HEK293 (cell line): ENCODE results near the gene ZFAND2B.

ENCODE experiments used
- BCL11A ChIP-seq: fragments of 450-650 bp; formaldehyde crosslinking; IDR thresholded peaks from 2 replicates; pipeline ENCODE4 v1.5.1; 2016; ENCODE audit warnings: low read depth, missing biosample characterization, missing genetic modification characterization
- CTCF ChIP-seq: fragments of 450-650 bp; formaldehyde crosslinking; IDR thresholded peaks from 2 replicates; pipeline ENCODE4 v1.5.1; 2016; ENCODE audit warnings: missing biosample characterization, missing genetic modification characterization
- GLIS2 ChIP-seq: fragments of 450-650 bp; formaldehyde crosslinking; IDR thresholded peaks from 2 replicates; pipeline ENCODE4 v1.5.1; 2016; ENCODE audit warnings: missing biosample characterization, missing genetic modification characterization
- HOXD13 ChIP-seq: sonication (generic); formaldehyde crosslinking; IDR thresholded peaks from 2 replicates; pipeline ENCODE4 v1.8.0; 2022; ENCODE audit warnings: missing genetic modification reagents, borderline replicate concordance
- KLF8 ChIP-seq: fragments of 450-650 bp; formaldehyde crosslinking; IDR thresholded peaks from 2 replicates; pipeline ENCODE4 v1.5.1; 2016; ENCODE audit warnings: missing biosample characterization, missing genetic modification characterization
- KLF9 ChIP-seq: fragments of 450-650 bp; formaldehyde crosslinking; IDR thresholded peaks from 2 replicates; pipeline ENCODE4 v1.5.1; 2016; ENCODE audit warnings: missing biosample characterization, missing genetic modification characterization, low read depth
- PRDM10 ChIP-seq: fragments of 450-650 bp; formaldehyde crosslinking; IDR thresholded peaks from 2 replicates; pipeline ENCODE4 v1.5.1; 2016; ENCODE audit warnings: missing biosample characterization, missing genetic modification characterization
- TCF7L2 ChIP-seq: IDR thresholded peaks from 2 replicates; pipeline ENCODE4 v1.6.1; 2011; ENCODE audit warnings: low read depth, mild to moderate bottlenecking, inconsistent platforms, low read length, moderate library complexity, borderline replicate concordance
- ZBTB17 ChIP-seq: fragments of 450-650 bp; formaldehyde crosslinking; IDR thresholded peaks from 2 replicates; pipeline ENCODE4 v1.5.1; 2016; ENCODE audit warnings: missing biosample characterization, missing genetic modification characterization
- ZBTB26 ChIP-seq: fragments of 450-650 bp; formaldehyde crosslinking; optimal IDR thresholded peaks from 2 replicates; pipeline ENCODE3; 2016; ENCODE audit warnings: missing biosample characterization, mild to moderate bottlenecking, missing genetic modification characterization
- ZIC2 ChIP-seq: fragments of 450-650 bp; formaldehyde crosslinking; IDR thresholded peaks from 2 replicates; pipeline ENCODE4 v1.5.1; 2016; ENCODE audit warnings: missing biosample characterization, missing genetic modification characterization
- ZNF112 ChIP-seq: fragments of 450-650 bp; formaldehyde crosslinking; IDR thresholded peaks from 2 replicates; pipeline ENCODE4 v1.5.0; 2017; ENCODE audit warnings: missing biosample characterization, missing genetic modification characterization
- ZNF121 ChIP-seq: fragments of 450-650 bp; formaldehyde crosslinking; IDR thresholded peaks from 2 replicates; pipeline ENCODE4 v1.5.1; 2016; ENCODE audit warnings: missing biosample characterization, missing genetic modification characterization
- ZNF19 ChIP-seq: fragments of 450-650 bp; formaldehyde crosslinking; IDR thresholded peaks from 2 replicates; pipeline ENCODE4; 2016; ENCODE audit warnings: missing biosample characterization, missing genetic modification characterization, low read depth
- ZNF248 ChIP-seq: fragments of 450-650 bp; formaldehyde crosslinking; IDR thresholded peaks from 2 replicates; pipeline ENCODE4 v1.5.1; 2017; ENCODE audit warnings: missing biosample characterization, missing genetic modification characterization
- ZNF280D ChIP-seq: fragments of 450-650 bp; formaldehyde crosslinking; IDR thresholded peaks from 2 replicates; pipeline ENCODE4 v1.5.1; 2016; ENCODE audit warnings: missing biosample characterization, missing genetic modification characterization
- ZNF292 ChIP-seq: fragments of 450-650 bp; formaldehyde crosslinking; IDR thresholded peaks from 2 replicates; pipeline ENCODE4 v1.5.1; 2016; ENCODE audit warnings: low read depth, missing biosample characterization, missing genetic modification characterization, borderline replicate concordance
- ZNF302 ChIP-seq: fragments of 450-650 bp; formaldehyde crosslinking; IDR thresholded peaks from 2 replicates; pipeline ENCODE4 v1.5.1; 2016; ENCODE audit warnings: missing biosample characterization, missing genetic modification characterization, low read depth
- ZNF341 ChIP-seq: fragments of 450-650 bp; formaldehyde crosslinking; IDR thresholded peaks from 2 replicates; pipeline ENCODE4; 2016; ENCODE audit warnings: low read depth, missing biosample characterization, missing genetic modification characterization
- ZNF354C ChIP-seq: fragments of 450-650 bp; formaldehyde crosslinking; IDR thresholded peaks from 2 replicates; pipeline ENCODE4 v1.5.1; 2016; ENCODE audit warnings: missing biosample characterization, missing genetic modification characterization, low read depth, borderline replicate concordance
- ZNF423 ChIP-seq: fragments of 450-650 bp; formaldehyde crosslinking; IDR thresholded peaks from 2 replicates; pipeline ENCODE4 v1.5.1; 2016; ENCODE audit warnings: missing biosample characterization, missing genetic modification characterization
- ZNF426 ChIP-seq: fragments of 450-650 bp; formaldehyde crosslinking; IDR thresholded peaks from 2 replicates; pipeline ENCODE4 v1.5.1; 2017; ENCODE audit warnings: missing biosample characterization, missing genetic modification characterization, mild to moderate bottlenecking, inconsistent platforms, moderate library complexity
- ZNF488 ChIP-seq: fragments of 450-650 bp; formaldehyde crosslinking; IDR thresholded peaks from 2 replicates; pipeline ENCODE4 v1.5.1; 2016; ENCODE audit warnings: missing biosample characterization, missing genetic modification characterization
- ZNF529 ChIP-seq: fragments of 450-650 bp; formaldehyde crosslinking; IDR thresholded peaks from 2 replicates; pipeline ENCODE4 v1.5.1; 2017; ENCODE audit warnings: missing genetic modification characterization, missing biosample characterization; ENCODE audit not compliant: insufficient replicate concordance
- ZNF548 ChIP-seq: fragments of 450-650 bp; formaldehyde crosslinking; IDR thresholded peaks from 2 replicates; pipeline ENCODE4 v1.5.1; 2016; ENCODE audit warnings: missing biosample characterization, missing genetic modification characterization
- ZNF549 ChIP-seq: fragments of 450-650 bp; IDR thresholded peaks from 2 replicates; pipeline ENCODE4 v1.5.1; 2018; ENCODE audit warnings: missing biosample characterization, missing genetic modification characterization, mild to moderate bottlenecking, inconsistent platforms, moderate library complexity
- ZNF654 ChIP-seq: fragments of 450-650 bp; formaldehyde crosslinking; IDR thresholded peaks from 2 replicates; pipeline ENCODE4 v1.5.1; 2016; ENCODE audit warnings: low read depth, missing biosample characterization, missing genetic modification characterization
- ZNF776 ChIP-seq: fragments of 450-650 bp; formaldehyde crosslinking; IDR thresholded peaks from 2 replicates; pipeline ENCODE4 v1.5.0; 2017; ENCODE audit warnings: missing biosample characterization, missing genetic modification characterization, borderline replicate concordance
- ZSCAN16 ChIP-seq: fragments of 450-650 bp; formaldehyde crosslinking; IDR thresholded peaks from 2 replicates; pipeline ENCODE4 v1.5.1; 2016; ENCODE audit warnings: missing biosample characterization, missing genetic modification characterization

The ZFAND2B gene

GRCh38 chr2:219177552-219178376 is 28.8 kb upstream of the ZFAND2B start, which contains the start of gene RETREG2 (continued):
- TF ChIP-seq CTCF (tag by site-specific recombination) (peak; percentile 20; the same call in 1 of the 2 replicates), ZNF426 (tag by site-specific recombination) (no peak), ZNF423 (tag by site-specific recombination) (no peak), ZNF529 (tag by site-specific recombination) (no peak), ZNF354C (no peak), GLIS2 (tag by site-specific recombination) (no peak), ZNF548 (tag by site-specific recombination) (no peak), ZNF248 (no peak), ZNF341 (tag by site-specific recombination) (peak; percentile 65), ZIC2 (tag by site-specific recombination) (no peak), ZNF19 (no peak), ZNF776 (tag by site-specific recombination) (no peak), HOXD13 (CRISPR knock-in tag) (no peak), ZNF280D (tag by site-specific recombination) (no peak), ZNF292 (no peak), ZNF654 (no peak), ZNF121 (tag by site-specific recombination) (no peak), KLF9 (tag by site-specific recombination) (peak; percentile 51; the same call in 1 of the 2 replicates), PRDM10 (tag by site-specific recombination) (peak; percentile 38; the same call in 1 of the 2 replicates), BCL11A (tag by site-specific recombination) (0 out of 2 replicates have a peak, but pooled peaks have one; percentile 22), ZNF488 (tag by site-specific recombination) (no peak), ZNF549 (tag by site-specific recombination) (no peak), ZSCAN16 (tag by site-specific recombination) (no peak), ZBTB26 (tag by site-specific recombination) (no peak), ZNF112 (tag by site-specific recombination) (no peak), ZNF302 (tag by site-specific recombination) (no peak), TCF7L2 (no peak), KLF8 (tag by site-specific recombination) (peak; percentile 85), ZBTB17 (peak; percentile 32; the same call in 1 of the 2 replicates)
